Sigmoid colon (tissue), 4 donors: Measurements from ENCODE around the gene USH1G.

Experiments used
- EP300 ChIP-seq, 4 donors: sonication (generic); formaldehyde crosslinking; IDR thresholded peaks; one replicate each; pipeline ENCODE4 v1.6.1; 2017; ENCODE audit warnings: antibody characterized with exemption in 4 of 4
- POLR2A ChIP-seq, 2 donors: fragments of 450-650 bp; IDR thresholded peaks; one replicate each; pipeline ENCODE4 v1.6.1; 2016; ENCODE audit warnings: antibody characterized with exemption in 2 of 2, mild to moderate bottlenecking in 2 of 2, moderate library complexity in 2 of 2
- POLR2AphosphoS5 ChIP-seq, 4 donors: sonication (generic); formaldehyde crosslinking; IDR thresholded peaks; one replicate each; pipeline ENCODE4 v1.6.1; 2017; ENCODE audit warnings: antibody characterized with exemption in 4 of 4
- TF ChIP-seq, protein P1 (sequence below), 4 experiments: fragments of 450-650 bp in 3 of 4; fragments of 200-600 bp in 1 of 4; IDR thresholded peaks; one replicate each; pipeline ENCODE4 v1.5.1; 2016 to 2019; ENCODE audit warnings: antibody characterized with exemption in 4 of 4, mild to moderate bottlenecking in 3 of 4, moderate library complexity in 2 of 4

DNA sequence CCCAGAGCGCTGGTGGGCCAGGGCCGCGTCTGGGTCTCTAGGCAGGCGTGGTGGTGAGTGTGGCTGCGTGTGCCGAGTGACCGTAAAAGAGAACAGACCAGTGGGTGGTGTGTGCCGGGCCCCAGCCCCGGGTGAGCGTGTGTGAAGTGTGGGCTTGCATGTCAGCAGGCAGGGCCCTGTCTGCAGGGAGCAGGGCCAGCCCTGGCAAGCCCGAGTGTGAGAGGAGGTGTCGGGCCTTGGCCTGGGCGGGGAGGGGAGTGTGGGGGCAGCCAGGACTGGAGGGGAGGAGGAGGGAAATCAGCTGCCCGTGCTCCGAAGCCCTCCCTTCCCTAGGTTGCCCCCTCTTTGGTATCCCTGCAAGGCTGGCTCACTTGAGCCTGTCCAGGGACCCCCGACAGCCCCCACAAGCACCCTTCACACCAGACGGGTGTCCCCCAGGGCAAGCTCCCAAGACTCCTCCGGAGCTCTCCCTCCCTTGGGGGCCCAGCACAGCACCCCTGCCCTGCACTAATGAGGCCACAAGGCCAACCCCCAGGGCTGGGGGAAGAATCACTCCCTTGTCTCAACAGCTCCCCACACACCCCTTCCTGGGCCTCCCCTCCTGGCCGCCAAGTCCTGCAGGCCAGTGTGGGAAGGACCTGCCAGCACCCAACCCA lies 1.9 kb downstream of the USH1G start:
- TF ChIP-seq, protein P1, sequence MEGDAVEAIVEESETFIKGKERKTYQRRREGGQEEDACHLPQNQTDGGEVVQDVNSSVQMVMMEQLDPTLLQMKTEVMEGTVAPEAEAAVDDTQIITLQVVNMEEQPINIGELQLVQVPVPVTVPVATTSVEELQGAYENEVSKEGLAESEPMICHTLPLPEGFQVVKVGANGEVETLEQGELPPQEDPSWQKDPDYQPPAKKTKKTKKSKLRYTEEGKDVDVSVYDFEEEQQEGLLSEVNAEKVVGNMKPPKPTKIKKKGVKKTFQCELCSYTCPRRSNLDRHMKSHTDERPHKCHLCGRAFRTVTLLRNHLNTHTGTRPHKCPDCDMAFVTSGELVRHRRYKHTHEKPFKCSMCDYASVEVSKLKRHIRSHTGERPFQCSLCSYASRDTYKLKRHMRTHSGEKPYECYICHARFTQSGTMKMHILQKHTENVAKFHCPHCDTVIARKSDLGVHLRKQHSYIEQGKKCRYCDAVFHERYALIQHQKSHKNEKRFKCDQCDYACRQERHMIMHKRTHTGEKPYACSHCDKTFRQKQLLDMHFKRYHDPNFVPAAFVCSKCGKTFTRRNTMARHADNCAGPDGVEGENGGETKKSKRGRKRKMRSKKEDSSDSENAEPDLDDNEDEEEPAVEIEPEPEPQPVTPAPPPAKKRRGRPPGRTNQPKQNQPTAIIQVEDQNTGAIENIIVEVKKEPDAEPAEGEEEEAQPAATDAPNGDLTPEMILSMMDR (IDR thresholded peaks at IDR 0.05): no peak
- TF ChIP-seq EP300 (IDR thresholded peaks at IDR 0.05): no peak
- no peak for TF ChIP-seq POLR2A (IDR thresholded peaks at IDR 0.05)
- TF ChIP-seq POLR2AphosphoS5 (IDR thresholded peaks at IDR 0.05): no peak
